ENCODE measurements around the gene KRTAP4-8.

GRCh38 chr17:41052566-41052965 lies 45.4 kb downstream of the KRTAP4-8 start:
- no peak for TF ChIP-seq CTCF (IDR thresholded peaks at IDR 0.05)
- TF ChIP-seq POLR2A (IDR thresholded peaks at IDR 0.05): no peak
